Measurements from ENCODE around the gene SPDEF.

The SPDEF gene

GRCh38 chr6:34589691-34590090 lies 33.6 kb upstream of the SPDEF start:
- H3K9me3 ChIP-seq (ENCODE audit: low read length): no peaks in the 10 kb centered on the region
- H3K27ac ChIP-seq (ENCODE audit: low read depth, low read length, poor library complexity, severe bottlenecking): no peak overlapping the region
- no peaks in the 10 kb centered on the region for H3K9me2 ChIP-seq (ENCODE audit: low read depth, low read length)
- peaks cover 14% of the 10 kb centered on the region for H3K4me1 ChIP-seq (ENCODE audit: insufficient read depth, low read length, severe bottlenecking)
- no peak overlapping the region for H3K4me2 ChIP-seq (ENCODE audit: low read length)
- H4K20me1 ChIP-seq (ENCODE audit: insufficient read depth, low read length): no peaks in the 10 kb centered on the region
- 0 out of 2 replicates have a peak, but pooled peaks cover 5% of the 10 kb centered on the region for H3K79me2 ChIP-seq (ENCODE audit: insufficient read depth, low read length)
- H3F3A ChIP-seq (ENCODE audit: insufficient read depth, low read length): no peaks in the 10 kb centered on the region
- no peak overlapping the region for H3K9ac ChIP-seq (ENCODE audit: low read length)
- H2AFZ ChIP-seq (ENCODE audit: low read length): no peak overlapping the region
- no peaks in the 10 kb centered on the region for H3K27me3 ChIP-seq (ENCODE audit: insufficient read depth, low read length)
- TF ChIP-seq EZH2 (IDR thresholded peaks at IDR 0.05; ENCODE audit: borderline replicate concordance, low read length) (no peak), CTCF (IDR thresholded peaks at IDR 0.05; ENCODE audit: low read length) (no peak)
- peaks cover 51% of the 10 kb centered on the region for H3K36me3 ChIP-seq (ENCODE audit: insufficient read depth, low read length)
- no peak overlapping the region for H3K4me3 ChIP-seq (ENCODE audit: low read depth, low read length, poor library complexity, severe bottlenecking)

- no peak overlapping the region for H2AFZ ChIP-seq (ENCODE audit: low read length)
- no peaks in the 10 kb centered on the region for H3K27me3 ChIP-seq (ENCODE audit: insufficient read depth, low read length)
- no peak overlapping the region for H3K27ac ChIP-seq (ENCODE audit: low read depth, low read length, poor library complexity, severe bottlenecking)
- no peaks in the 10 kb centered on the region for H3K9me3 ChIP-seq (ENCODE audit: low read length)
- no peaks in the 10 kb centered on the region for H3K9me2 ChIP-seq (ENCODE audit: low read depth, low read length)
- no peak overlapping the region for H3K4me3 ChIP-seq (ENCODE audit: low read depth, low read length, poor library complexity, severe bottlenecking)
- H3K4me1 ChIP-seq (ENCODE audit: insufficient read depth, low read length, severe bottlenecking): peaks cover 14% of the 10 kb centered on the region
- TF ChIP-seq EZH2 (IDR thresholded peaks at IDR 0.05; ENCODE audit: borderline replicate concordance, low read length) (no peak), CTCF (IDR thresholded peaks at IDR 0.05; ENCODE audit: low read length) (no peak)
- no peak overlapping the region for H3K4me2 ChIP-seq (ENCODE audit: low read length)
- 0 out of 2 replicates have a peak, but pooled peaks cover 5% of the 10 kb centered on the region for H3K79me2 ChIP-seq (ENCODE audit: insufficient read depth, low read length)
- H4K20me1 ChIP-seq (ENCODE audit: insufficient read depth, low read length): no peaks in the 10 kb centered on the region
- no peaks in the 10 kb centered on the region for H3F3A ChIP-seq (ENCODE audit: insufficient read depth, low read length)
- H3K36me3 ChIP-seq (ENCODE audit: insufficient read depth, low read length): peaks cover 47% of the 10 kb centered on the region
- no peak overlapping the region for H3K9ac ChIP-seq (ENCODE audit: low read length)
These were observed 33.0 kb upstream of the SPDEF start for GRCh38 chr6:34589140-34589539.

DNA sequence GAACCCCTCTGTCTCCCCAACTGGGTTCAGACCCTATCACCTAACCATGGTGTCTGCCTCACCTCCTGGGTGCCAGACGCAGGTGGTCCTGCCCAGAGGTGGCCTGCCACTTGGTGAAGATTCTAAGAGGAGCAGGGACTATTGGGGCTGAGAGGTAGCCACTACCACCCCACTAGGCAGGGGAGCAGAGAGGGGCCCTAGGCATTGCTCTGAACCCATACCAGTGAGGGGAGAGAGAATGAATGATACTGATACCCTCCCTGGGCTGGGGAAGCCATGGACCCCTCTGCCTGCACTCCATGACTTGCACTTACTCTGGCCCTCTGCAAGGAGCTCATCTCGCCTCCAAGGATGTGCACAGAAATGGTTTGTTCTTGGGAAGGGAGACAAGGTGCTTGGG lies 31.7 kb upstream of the SPDEF start:
- no peak for TF ChIP-seq CTCF (IDR thresholded peaks at IDR 0.05; ENCODE audit: low read length)
- no peak for TF ChIP-seq EZH2 (IDR thresholded peaks at IDR 0.05; ENCODE audit: borderline replicate concordance, low read length)
- no peak overlapping the region for H3K4me2 ChIP-seq (ENCODE audit: low read length)
- no peaks in the 10 kb centered on the region for H3K27me3 ChIP-seq (ENCODE audit: insufficient read depth, low read length)
- no peaks in the 10 kb centered on the region for H3F3A ChIP-seq (ENCODE audit: insufficient read depth, low read length)
- no peaks in the 10 kb centered on the region for H3K9me3 ChIP-seq (ENCODE audit: low read length)
- no peak overlapping the region for H3K9ac ChIP-seq (ENCODE audit: low read length)
- H3K9me2 ChIP-seq (ENCODE audit: low read depth, low read length): no peaks in the 10 kb centered on the region
- H3K4me1 ChIP-seq (ENCODE audit: insufficient read depth, low read length, severe bottlenecking): peaks cover 14% of the 10 kb centered on the region
- H3K4me3 ChIP-seq (ENCODE audit: low read depth, low read length, poor library complexity, severe bottlenecking): no peak overlapping the region
- H3K36me3 ChIP-seq (ENCODE audit: insufficient read depth, low read length): peaks cover 45% of the 10 kb centered on the region; the same call in 1 of the 2 replicates
- 0 out of 2 replicates have a peak, but pooled peaks cover 5% of the 10 kb centered on the region for H3K79me2 ChIP-seq (ENCODE audit: insufficient read depth, low read length)
- no peak overlapping the region for H3K27ac ChIP-seq (ENCODE audit: low read depth, low read length, poor library complexity, severe bottlenecking)
- no peaks in the 10 kb centered on the region for H4K20me1 ChIP-seq (ENCODE audit: insufficient read depth, low read length)
- H2AFZ ChIP-seq (ENCODE audit: low read length): no peak overlapping the region
